Gastrocnemius medialis (tissue), 4 donors: ENCODE measurements around the gene PAM16. TPM values are rescaled to one million over a fixed set of nuclear protein-coding genes. Genes with fewer than 3 reads are reported as not detected.

Experiments used
- ATAC-seq, 2 donors: fragments of 150-250 bp; one replicate each; pipeline ENCODE4 v1.9.1; 2016
- DNase-seq, 2 donors: peaks; one replicate each; pipeline ENCODE4 v3.0.0-alpha.2; 2019
- H3K27ac ChIP-seq, 4 donors: fragments of 200-600 bp; sonication (generic); 1 replicate in 1 of 4; 2 replicates in 3 of 4; pipeline ENCODE4 v1.5.1; 2016 to 2018; ENCODE audit warnings: mild to moderate bottlenecking in 2 of 4, moderate library complexity in 1 of 4
- H3K27me3 ChIP-seq, 3 donors: fragments of 200-600 bp; sonication (generic) in 2 of 3; 1 replicate in 1 of 3; 2 replicates in 2 of 3; pipeline versions ENCODE4 v1.5.1 to v1.6.0; 2016 to 2019; ENCODE audit warnings: mild to moderate bottlenecking in 1 of 3, moderate library complexity in 1 of 3
- H3K36me3 ChIP-seq, 2 donors: fragments of 200-600 bp; sonication (generic) in 1 of 2; one replicate each; pipeline ENCODE4 v1.5.1; 2017 to 2018
- H3K4me1 ChIP-seq, 2 donors: fragments of 200-600 bp; sonication (generic) in 1 of 2; one replicate each; pipeline ENCODE4 v1.5.1; 2016 to 2017; ENCODE audit warnings: mild to moderate bottlenecking in 2 of 2
- H3K4me3 ChIP-seq, 4 donors: fragments of 200-600 bp; sonication (generic) in 3 of 4; 1 replicate in 1 of 4; 2 replicates in 3 of 4; pipeline ENCODE4 v1.5.1; 2016 to 2019; ENCODE audit warnings: mild to moderate bottlenecking in 2 of 4
- H3K9me3 ChIP-seq, 3 donors: fragments of 200-600 bp; sonication (generic) in 2 of 3; 1 replicate in 1 of 3; 2 replicates in 2 of 3; pipeline ENCODE4 v1.5.1; 2016 to 2019
- POLR2A ChIP-seq, 2 donors: fragments of 450-650 bp; IDR thresholded peaks; one replicate each; pipeline ENCODE4 v1.6.1; 2017; ENCODE audit warnings: antibody characterized with exemption in 2 of 2, mild to moderate bottlenecking in 2 of 2, moderate library complexity in 2 of 2
- in situ Hi-C, 4 donors: fragments of 200-750 bp; cut with MboI; loops; one replicate each; pipeline versions ENCODE4 v1.15.0 to v1.8.0; 2017; ENCODE audit warnings: low sequenced_read_pairs in 4 of 4
- intact Hi-C: fragments of 100-400 bp; cut with DNase I; formaldehyde crosslinking; loops from one replicate; pipeline ENCODE4 v1.15.1; 2023; ENCODE audit warnings: low total_unique reads
- total RNA-seq, 4 donors: library from RNA; depleted of rRNA; stranded (reverse); fragments of >200 nt; gene quantifications; one replicate each; pipeline versions ENCODE4 v1.1.0 to v1.2.3, GENCODE V29; 2016
- TF ChIP-seq, protein P1 (sequence below), 5 experiments: fragments of 450-650 bp in 3 of 5; fragments of 200-600 bp in 2 of 5; sonication (generic) in 2 of 5; IDR thresholded peaks in 4 of 5; conservative IDR thresholded peaks in 1 of 5; 1 replicate in 4 of 5; 2 replicates in 1 of 5; pipeline ENCODE4 v1.5.1; 2016 to 2019; ENCODE audit warnings: antibody characterized with exemption in 5 of 5, mild to moderate bottlenecking in 3 of 5, moderate library complexity in 3 of 5

PAM16 gene
- total RNA-seq, 4 donors from 2014 or later, result 112 to 174 (median 132) TPM

- TF ChIP-seq, protein P1, sequence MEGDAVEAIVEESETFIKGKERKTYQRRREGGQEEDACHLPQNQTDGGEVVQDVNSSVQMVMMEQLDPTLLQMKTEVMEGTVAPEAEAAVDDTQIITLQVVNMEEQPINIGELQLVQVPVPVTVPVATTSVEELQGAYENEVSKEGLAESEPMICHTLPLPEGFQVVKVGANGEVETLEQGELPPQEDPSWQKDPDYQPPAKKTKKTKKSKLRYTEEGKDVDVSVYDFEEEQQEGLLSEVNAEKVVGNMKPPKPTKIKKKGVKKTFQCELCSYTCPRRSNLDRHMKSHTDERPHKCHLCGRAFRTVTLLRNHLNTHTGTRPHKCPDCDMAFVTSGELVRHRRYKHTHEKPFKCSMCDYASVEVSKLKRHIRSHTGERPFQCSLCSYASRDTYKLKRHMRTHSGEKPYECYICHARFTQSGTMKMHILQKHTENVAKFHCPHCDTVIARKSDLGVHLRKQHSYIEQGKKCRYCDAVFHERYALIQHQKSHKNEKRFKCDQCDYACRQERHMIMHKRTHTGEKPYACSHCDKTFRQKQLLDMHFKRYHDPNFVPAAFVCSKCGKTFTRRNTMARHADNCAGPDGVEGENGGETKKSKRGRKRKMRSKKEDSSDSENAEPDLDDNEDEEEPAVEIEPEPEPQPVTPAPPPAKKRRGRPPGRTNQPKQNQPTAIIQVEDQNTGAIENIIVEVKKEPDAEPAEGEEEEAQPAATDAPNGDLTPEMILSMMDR (IDR thresholded peaks at IDR 0.05 in 4 of 5, conservative IDR thresholded peaks at IDR 0.05 in 1 of 5), result no peak
- no peak for TF ChIP-seq POLR2A (IDR thresholded peaks at IDR 0.05)
- Histone ChIP-seq H3K27ac (no peak overlapping the region), H3K27me3 (no peaks in the 10 kb centered on the region), H3K9me3 (no peaks in the 10 kb centered on the region), H3K4me1 (peaks cover 3 to 5% of the 10 kb centered on the region in 2 donors), H3K4me3 (no peak overlapping the region), H3K36me3 (peaks cover 0 to 20% of the 10 kb centered on the region in 2 donors)
- intact Hi-C loops, result loop anchor here (10.0 kb wide), 1 partner anchor 134 kb away; no protein-coding TSS in a partner anchor
- no peak for DNase-seq
- in situ Hi-C loops, result loop anchor here in 1 of 4 donors (25.0 kb wide), 1 partner anchor 152 kb away; no protein-coding TSS in a partner anchor
- no peak for ATAC-seq
These were observed 12.3 kb downstream of the PAM16 start for GRCh38 chr16:4338712-4339299.

GRCh38 chr16:4338125-4338582, 13.0 kb downstream of the PAM16 start:
- Histone ChIP-seq H3K27ac (no peak overlapping the region), H3K4me1 (peaks cover 0 to 5% of the 10 kb centered on the region in 2 donors), H3K27me3 (no peaks in the 10 kb centered on the region), H3K4me3 (no peak overlapping the region), H3K36me3 (peaks cover 0 to 20% of the 10 kb centered on the region in 2 donors), H3K9me3 (no peaks in the 10 kb centered on the region)
- no peak for DNase-seq
- in situ Hi-C loops, result loop anchor here in 1 of 4 donors (25.0 kb wide), 1 partner anchor 151 kb away; no protein-coding TSS in a partner anchor
- TF ChIP-seq, protein P1 (IDR thresholded peaks at IDR 0.05 in 4 of 5, conservative IDR thresholded peaks at IDR 0.05 in 1 of 5), result no peak
- TF ChIP-seq POLR2A (IDR thresholded peaks at IDR 0.05), result no peak
- intact Hi-C loops, result loop anchor here (10.0 kb wide), 1 partner anchor 133 kb away; no protein-coding TSS in a partner anchor
- ATAC-seq, result no peak

- in situ Hi-C loops, result loop anchor here in 1 of 4 donors (25.0 kb wide), 1 partner anchor 150 kb away; no protein-coding TSS in a partner anchor
- TF ChIP-seq, protein P1 (IDR thresholded peaks at IDR 0.05 in 4 of 5, conservative IDR thresholded peaks at IDR 0.05 in 1 of 5), result no peak
- TF ChIP-seq POLR2A (IDR thresholded peaks at IDR 0.05), result no peak
These were observed 13.5 kb downstream of the PAM16 start for GRCh38 chr16:4337540-4338088.

GRCh38 chr16:4336701-4337539, 14.2 kb downstream of the PAM16 start:
- H3K36me3 ChIP-seq, result peaks cover 0 to 20% of the 10 kb centered on the region in 2 donors
- TF ChIP-seq, protein P1 (IDR thresholded peaks at IDR 0.05 in 4 of 5, conservative IDR thresholded peaks at IDR 0.05 in 1 of 5), result no peak
- no peak for TF ChIP-seq POLR2A (IDR thresholded peaks at IDR 0.05)
- no peaks in the 10 kb centered on the region for H3K27me3 ChIP-seq
- peaks cover 0 to 5% of the 10 kb centered on the region in 2 donors for H3K4me1 ChIP-seq
- intact Hi-C loops (loop anchor here (10.0 kb wide), 1 partner anchor 132 kb away; no protein-coding TSS in a partner anchor), in situ Hi-C loops (loop anchor here in 1 of 4 donors (25.0 kb wide), 1 partner anchor 150 kb away; no protein-coding TSS in a partner anchor)
- no peak overlapping the region for H3K27ac ChIP-seq
- DNase-seq, result no peak
- ATAC-seq, result no peak
- H3K9me3 ChIP-seq, result no peaks in the 10 kb centered on the region
- H3K4me3 ChIP-seq, result no peak overlapping the region

More at GRCh38 chr16:4337540-4338088, 13.5 kb downstream of the PAM16 start:
- ATAC-seq, result no peak
- intact Hi-C loops, result loop anchor here (10.0 kb wide), 1 partner anchor 133 kb away; no protein-coding TSS in a partner anchor
- peaks cover 0 to 20% of the 10 kb centered on the region in 2 donors for H3K36me3 ChIP-seq
- H3K27ac ChIP-seq, result no peak overlapping the region
- DNase-seq, result no peak
- H3K4me3 ChIP-seq, result no peak overlapping the region
- peaks cover 0 to 5% of the 10 kb centered on the region in 2 donors for H3K4me1 ChIP-seq
- no peaks in the 10 kb centered on the region for H3K9me3 ChIP-seq
- H3K27me3 ChIP-seq, result no peaks in the 10 kb centered on the region
